Neuronal stem cell (in vitro differentiated cells): ENCODE results near the gene FRY.

Experiments
- DNase-seq: peaks from one replicate; pipeline ENCODE4 v3.0.0-alpha.2; 2013; ENCODE audit warnings: low spot score
- H2AFZ ChIP-seq: one replicate; pipeline ENCODE4 v1.6.1; 2013; ENCODE audit warnings: mild to moderate bottlenecking, low read length, inconsistent platforms
- H2AK5ac ChIP-seq: 2 replicates; pipeline ENCODE4 v1.6.1; 2013; ENCODE audit warnings: low read depth, mild to moderate bottlenecking, inconsistent platforms, low read length, moderate library complexity, mixed read lengths
- H2BK120ac ChIP-seq: 2 replicates; pipeline ENCODE4 v1.6.1; 2013; ENCODE audit warnings: low read depth, mild to moderate bottlenecking, inconsistent platforms, low read length, moderate library complexity, mixed read lengths
- H2BK12ac ChIP-seq: one replicate; pipeline ENCODE4 v1.6.1; 2013; ENCODE audit warnings: low read length, inconsistent platforms
- H2BK15ac ChIP-seq: 2 replicates; pipeline ENCODE4 v1.6.1; 2013; ENCODE audit warnings: mild to moderate bottlenecking, low read length, inconsistent platforms, mixed read lengths
- H2BK5ac ChIP-seq: one replicate; pipeline ENCODE4 v1.6.1; 2013; ENCODE audit warnings: inconsistent platforms, mild to moderate bottlenecking, low read length, moderate library complexity
- H3K14ac ChIP-seq: one replicate; pipeline ENCODE4 v1.6.1; 2013; ENCODE audit warnings: low read length, inconsistent platforms
- H3K18ac ChIP-seq: 2 replicates; pipeline ENCODE4 v1.6.1; 2013; ENCODE audit warnings: low read length, inconsistent platforms
- H3K23ac ChIP-seq: 2 replicates; pipeline ENCODE4 v1.6.1; 2013; ENCODE audit warnings: low read depth, mild to moderate bottlenecking, mixed read lengths, low read length, inconsistent platforms; ENCODE audit not compliant: poor library complexity
- H3K27ac ChIP-seq: replicated peaks from 3 replicates; pipeline ENCODE4 v1.5.1; 2013; ENCODE audit warnings: low read length, inconsistent platforms
- H3K27me3 ChIP-seq, 3 experiments: 2 replicates each; pipeline ENCODE4 v1.6.1; 2013; ENCODE audit warnings: low read length in 3 of 3, mild to moderate bottlenecking in 2 of 3, inconsistent platforms in 1 of 3, low read depth in 1 of 3, mixed read lengths in 1 of 3, moderate library complexity in 1 of 3; ENCODE audit not compliant: control insufficient read depth in 3 of 3, insufficient read depth in 3 of 3
- H3K36me3 ChIP-seq, 2 donors: replicated peaks in 1 of 2; 2 replicates each; pipeline ENCODE4 v1.6.1; 2013; ENCODE audit warnings: low read length in 2 of 2; ENCODE audit not compliant: control insufficient read depth in 2 of 2, insufficient read depth in 2 of 2
- H3K4ac ChIP-seq: 2 replicates; pipeline ENCODE4 v1.6.1; 2013; ENCODE audit warnings: inconsistent platforms, mild to moderate bottlenecking, low read length, moderate library complexity
- H3K4me1 ChIP-seq, 2 donors: 1 replicate in 1 of 2; 2 replicates in 1 of 2; pipeline ENCODE4 v1.6.1; 2013; ENCODE audit warnings: low read length in 2 of 2, low read depth in 1 of 2; ENCODE audit not compliant: control insufficient read depth in 2 of 2, insufficient read depth in 1 of 2
- H3K4me2 ChIP-seq: one replicate; pipeline ENCODE4 v1.6.1; 2013; ENCODE audit warnings: mild to moderate bottlenecking, low read length, inconsistent platforms; ENCODE audit not compliant: insufficient read depth, poor library complexity, severe bottlenecking
- H3K4me3 ChIP-seq, 2 donors: 2 replicates each; pipeline ENCODE4 v1.5.1; 2013; ENCODE audit warnings: low read length in 2 of 2, mild to moderate bottlenecking in 2 of 2, inconsistent platforms in 1 of 2, moderate library complexity in 1 of 2
- H3K79me1 ChIP-seq: one replicate; pipeline ENCODE4 v1.6.1; 2013; ENCODE audit warnings: low read depth, mild to moderate bottlenecking, inconsistent platforms, low read length, moderate library complexity
- H3K9ac ChIP-seq: one replicate; pipeline ENCODE4 v1.6.1; 2013; ENCODE audit warnings: mild to moderate bottlenecking, low read depth, low read length, inconsistent platforms; ENCODE audit not compliant: poor library complexity
- H3K9me3 ChIP-seq, 2 donors: replicated peaks in 1 of 2; 2 replicates each; pipeline versions ENCODE3 to v1.6.1; 2013; ENCODE audit warnings: low read length in 2 of 2, mild to moderate bottlenecking in 2 of 2, inconsistent platforms in 1 of 2, low read depth in 1 of 2, mixed read lengths in 1 of 2, moderate library complexity in 1 of 2; ENCODE audit not compliant: control insufficient read depth in 2 of 2, insufficient read depth in 1 of 2
- H4K8ac ChIP-seq: one replicate; pipeline ENCODE4 v1.6.1; 2013; ENCODE audit warnings: low read depth, mild to moderate bottlenecking, inconsistent platforms, low read length, moderate library complexity
- H4K91ac ChIP-seq: one replicate; pipeline ENCODE4 v1.6.1; 2013; ENCODE audit warnings: low read length, low read depth, mild to moderate bottlenecking, inconsistent platforms; ENCODE audit not compliant: poor library complexity
- WGBS, 2 donors: extraction: QIAGEN DNeasy Blood & Tissue Kit; methylation state at CpG; one replicate each; pipeline ENCODE4 v1.1.7; 2013; ENCODE audit warnings: missing lambda C conversion rate in 2 of 2, mixed read lengths in 1 of 2; ENCODE audit not compliant: insufficient read length in 2 of 2, insufficient replicate concordance in 1 of 2; ENCODE audit errors: extremely low coverage in 2 of 2; 5-methylcytosine and 5-hydroxymethylcytosine counted together

FRY gene

DNA sequence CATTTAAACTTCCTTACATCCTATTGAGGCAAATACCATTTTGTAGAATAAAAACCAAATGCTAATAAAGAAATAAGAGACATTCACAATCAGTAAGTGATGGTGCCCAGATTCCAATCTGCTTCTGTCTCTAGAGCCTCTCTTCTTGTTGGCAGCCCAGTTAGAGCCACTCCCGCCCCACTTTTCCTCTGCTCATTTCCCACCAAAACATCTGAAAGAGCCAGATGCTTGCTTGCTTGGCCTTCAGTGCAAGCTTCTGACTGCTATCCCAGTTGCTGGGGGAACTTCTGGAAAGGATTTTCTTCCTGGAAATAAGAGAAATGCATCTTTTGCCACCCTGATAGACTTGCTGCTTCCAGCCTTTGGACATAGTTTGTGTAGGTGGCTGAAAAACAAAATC, 12.9 kb downstream of the FRY start:
- Histone ChIP-seq H3K9ac (no peak overlapping the region), H3K36me3 (no peaks in the 10 kb centered on the region), H3K4me3 (no peak overlapping the region), H2BK120ac (no peak overlapping the region), H3K18ac (no peak overlapping the region), H4K8ac (no peak overlapping the region), H2BK12ac (no peak overlapping the region), H2BK5ac (no peak overlapping the region), H2AFZ (no peak overlapping the region), H4K91ac (no peak overlapping the region), H3K9me3 (no peaks in the 10 kb centered on the region), H3K4me2 (no peak overlapping the region), H3K27me3 (no peaks in the 10 kb centered on the region), H3K14ac (no peak overlapping the region), H3K79me1 (no peaks in the 10 kb centered on the region), H3K23ac (no peak overlapping the region), H3K4me1 (peaks cover 8 to 12% of the 10 kb centered on the region in 2 donors), H3K4ac (no peak overlapping the region), H2AK5ac (no peak overlapping the region), H3K27ac (no peak overlapping the region), H2BK15ac (no peak overlapping the region)
- no peak for DNase-seq
- no CpG with 5 or more reads among the region's 1 CpG for WGBS, 2 donors

- H3K23ac ChIP-seq, result no peak overlapping the region
- WGBS, 2 donors, result no CpG with 5 or more reads among the region's 3 CpGs
- no peak overlapping the region for H3K4ac ChIP-seq
- DNase-seq, result no peak
- no peak overlapping the region for H4K91ac ChIP-seq
- H3K14ac ChIP-seq, result no peak overlapping the region
- H2BK15ac ChIP-seq, result no peak overlapping the region
- no peaks in the 10 kb centered on the region for H3K36me3 ChIP-seq
- no peak overlapping the region for H3K27ac ChIP-seq
- H2BK5ac ChIP-seq, result no peak overlapping the region
- no peaks in the 10 kb centered on the region for H3K79me1 ChIP-seq
- no peak overlapping the region for H2BK12ac ChIP-seq
- no peak overlapping the region for H2AK5ac ChIP-seq
- H3K4me1 ChIP-seq, result peaks cover 8 to 12% of the 10 kb centered on the region in 2 donors
- no peaks in the 10 kb centered on the region for H3K9me3 ChIP-seq
- no peak overlapping the region for H2AFZ ChIP-seq
- no peak overlapping the region for H3K9ac ChIP-seq
- no peak overlapping the region for H3K4me2 ChIP-seq
- no peak overlapping the region for H4K8ac ChIP-seq
- H3K18ac ChIP-seq, result no peak overlapping the region
- H3K4me3 ChIP-seq, result no peak overlapping the region
- no peak overlapping the region for H2BK120ac ChIP-seq
- H3K27me3 ChIP-seq, result no peaks in the 10 kb centered on the region
These were observed 14.0 kb downstream of the FRY start for GRCh38 chr13:32045537-32045936.

GRCh38 chr13:32045982-32046785, 14.6 kb downstream of the FRY start:
- Histone ChIP-seq H3K4me1 (peaks cover 8 to 12% of the 10 kb centered on the region in 2 donors), H2BK120ac (no peak overlapping the region), H3K14ac (no peak overlapping the region), H3K18ac (no peak overlapping the region), H3K4ac (no peak overlapping the region), H3K23ac (no peak overlapping the region), H2BK5ac (no peak overlapping the region), H3K9ac (no peak overlapping the region), H3K27ac (peak overlapping the region; percentile 76), H2AK5ac (no peak overlapping the region), H3K4me2 (no peak overlapping the region), H4K91ac (no peak overlapping the region), H3K27me3 (no peaks in the 10 kb centered on the region), H3K36me3 (no peaks in the 10 kb centered on the region), H2BK12ac (no peak overlapping the region), H3K79me1 (no peaks in the 10 kb centered on the region), H2BK15ac (no peak overlapping the region), H3K9me3 (no peaks in the 10 kb centered on the region), H3K4me3 (no peak overlapping the region), H4K8ac (no peak overlapping the region), H2AFZ (peak overlapping the region; percentile 73)
- WGBS, 2 donors, result no CpG with 5 or more reads among the region's 4 CpGs
- no peak for DNase-seq

DNA sequence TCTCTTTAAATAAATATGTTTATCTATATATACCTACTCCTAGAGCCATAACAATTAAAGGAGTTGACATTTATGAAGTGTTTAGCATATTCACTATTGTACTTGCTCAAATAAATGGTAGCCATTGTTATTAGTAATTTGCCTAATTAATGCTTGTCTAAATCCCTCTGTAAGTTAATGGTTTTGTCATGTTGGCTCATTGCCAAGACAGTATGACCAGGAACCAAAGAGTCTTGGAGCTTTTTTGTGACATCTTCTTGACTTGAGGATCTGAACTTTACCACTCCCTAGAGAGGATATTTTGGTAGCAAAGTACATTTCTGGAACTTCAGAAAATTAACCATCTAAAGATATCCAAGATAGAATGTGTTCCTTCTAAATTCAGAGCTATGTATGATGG, 15.5 kb downstream of the FRY start:
- no peak overlapping the region for H4K91ac ChIP-seq
- H3K27ac ChIP-seq, result no peak overlapping the region

More for the DNA sequence above, 15.5 kb downstream of the FRY start:
- peaks cover 8 to 12% of the 10 kb centered on the region in 2 donors for H3K4me1 ChIP-seq
- no peak overlapping the region for H3K14ac ChIP-seq
- DNase-seq, result no peak
- no peak overlapping the region for H4K8ac ChIP-seq
- H3K36me3 ChIP-seq, result no peaks in the 10 kb centered on the region
- H2AK5ac ChIP-seq, result no peak overlapping the region
- no peak overlapping the region for H2BK120ac ChIP-seq
- H3K79me1 ChIP-seq, result no peaks in the 10 kb centered on the region
- no peak overlapping the region for H3K4me3 ChIP-seq
- H3K9me3 ChIP-seq, result no peaks in the 10 kb centered on the region
- H3K4me2 ChIP-seq, result no peak overlapping the region
- H3K4ac ChIP-seq, result no peak overlapping the region
- no peaks in the 10 kb centered on the region for H3K27me3 ChIP-seq
- H3K23ac ChIP-seq, result no peak overlapping the region
- no peak overlapping the region for H3K9ac ChIP-seq
- H3K18ac ChIP-seq, result no peak overlapping the region
- no peak overlapping the region for H2BK15ac ChIP-seq
- no peak overlapping the region for H2AFZ ChIP-seq
- no peak overlapping the region for H2BK12ac ChIP-seq
- H2BK5ac ChIP-seq, result no peak overlapping the region
